HEK293 (cell line): ENCODE results near the gene OR4D1.

ENCODE experiments used
- KLF10 ChIP-seq: fragments of 450-650 bp; IDR thresholded peaks from 2 replicates; pipeline ENCODE4 v1.5.1; 2018; ENCODE audit warnings: missing biosample characterization, mild to moderate bottlenecking, missing genetic modification characterization
- PATZ1 ChIP-seq: fragments of 450-650 bp; formaldehyde crosslinking; IDR thresholded peaks from 2 replicates; pipeline ENCODE4 v1.5.1; 2016; ENCODE audit warnings: missing biosample characterization, missing genetic modification characterization
- PBX3 ChIP-seq: sonication (generic); formaldehyde crosslinking; IDR thresholded peaks from 2 replicates; pipeline ENCODE4 v1.8.1; 2022; ENCODE audit warnings: mild to moderate bottlenecking, moderate library complexity, missing genetic modification reagents
- PRDM10 ChIP-seq: fragments of 450-650 bp; formaldehyde crosslinking; IDR thresholded peaks from 2 replicates; pipeline ENCODE4 v1.5.1; 2016; ENCODE audit warnings: missing biosample characterization, missing genetic modification characterization
- ZBTB11 ChIP-seq: fragments of 450-650 bp; formaldehyde crosslinking; conservative IDR thresholded peaks from 2 replicates; pipeline ENCODE4 v1.5.1; 2016; ENCODE audit warnings: low read depth, missing biosample characterization, missing genetic modification characterization
- ZBTB26 ChIP-seq: fragments of 450-650 bp; formaldehyde crosslinking; optimal IDR thresholded peaks from 2 replicates; pipeline ENCODE3; 2016; ENCODE audit warnings: missing biosample characterization, mild to moderate bottlenecking, missing genetic modification characterization
- ZBTB44 ChIP-seq: fragments of 450-650 bp; IDR thresholded peaks from 2 replicates; pipeline ENCODE4 v1.5.1; 2018; ENCODE audit warnings: missing biosample characterization, mild to moderate bottlenecking, missing genetic modification characterization
- ZNF133 ChIP-seq: fragments of 450-650 bp; formaldehyde crosslinking; IDR thresholded peaks from 2 replicates; pipeline ENCODE4 v1.5.1; 2016; ENCODE audit warnings: missing biosample characterization, missing genetic modification characterization
- ZNF211 ChIP-seq: fragments of 450-650 bp; formaldehyde crosslinking; IDR thresholded peaks from 2 replicates; pipeline ENCODE4 v1.5.1; 2016; ENCODE audit warnings: low read depth, missing biosample characterization, missing genetic modification characterization
- ZNF280C ChIP-seq: fragments of 450-650 bp; formaldehyde crosslinking; IDR thresholded peaks from 2 replicates; pipeline ENCODE4 v1.5.1; 2016; ENCODE audit warnings: missing biosample characterization, missing genetic modification characterization
- ZNF350 ChIP-seq: fragments of 450-650 bp; formaldehyde crosslinking; IDR thresholded peaks from 2 replicates; pipeline ENCODE4 v1.5.0; 2017; ENCODE audit warnings: missing biosample characterization, mild to moderate bottlenecking, missing genetic modification characterization
- ZNF423 ChIP-seq: fragments of 450-650 bp; formaldehyde crosslinking; IDR thresholded peaks from 2 replicates; pipeline ENCODE4 v1.5.1; 2016; ENCODE audit warnings: missing biosample characterization, missing genetic modification characterization
- ZNF488 ChIP-seq: fragments of 450-650 bp; formaldehyde crosslinking; IDR thresholded peaks from 2 replicates; pipeline ENCODE4 v1.5.1; 2016; ENCODE audit warnings: missing biosample characterization, missing genetic modification characterization
- ZNF514 ChIP-seq: fragments of 450-650 bp; formaldehyde crosslinking; IDR thresholded peaks from 2 replicates; pipeline ENCODE4 v1.5.1; 2016; ENCODE audit warnings: missing biosample characterization, missing genetic modification characterization
- ZNF548 ChIP-seq: fragments of 450-650 bp; formaldehyde crosslinking; IDR thresholded peaks from 2 replicates; pipeline ENCODE4 v1.5.1; 2016; ENCODE audit warnings: missing biosample characterization, missing genetic modification characterization
- ZNF555 ChIP-seq: fragments of 450-650 bp; formaldehyde crosslinking; conservative IDR thresholded peaks from 2 replicates; pipeline ENCODE4 v1.5.1; 2017; ENCODE audit warnings: missing biosample characterization, mild to moderate bottlenecking, missing genetic modification characterization, inconsistent platforms
- ZNF560 ChIP-seq: fragments of 450-650 bp; formaldehyde crosslinking; IDR thresholded peaks from 2 replicates; pipeline ENCODE4 v1.5.1; 2017; ENCODE audit warnings: missing biosample characterization, missing genetic modification characterization, borderline replicate concordance
- ZNF600 ChIP-seq: fragments of 450-650 bp; formaldehyde crosslinking; IDR thresholded peaks from 2 replicates; pipeline ENCODE4 v1.5.1; 2016; ENCODE audit warnings: missing biosample characterization, missing genetic modification characterization
- ZNF776 ChIP-seq: fragments of 450-650 bp; formaldehyde crosslinking; IDR thresholded peaks from 2 replicates; pipeline ENCODE4 v1.5.0; 2017; ENCODE audit warnings: missing biosample characterization, missing genetic modification characterization, borderline replicate concordance
- ZNF792 ChIP-seq: fragments of 450-650 bp; formaldehyde crosslinking; IDR thresholded peaks from 2 replicates; pipeline ENCODE4 v1.5.1; 2016; ENCODE audit warnings: missing biosample characterization, missing genetic modification characterization
- ZXDB ChIP-seq: fragments of 450-650 bp; formaldehyde crosslinking; IDR thresholded peaks from 2 replicates; pipeline ENCODE4 v1.5.1; 2016; ENCODE audit warnings: missing biosample characterization, missing genetic modification characterization

Gene OR4D1

GRCh38 chr17:58156839-58157803, 8.9 kb downstream of the OR4D1 start (continued):
- TF ChIP-seq ZNF555 (no peak), PBX3 (no peak), ZNF514 (tag by site-specific recombination) (no peak), ZNF560 (no peak), ZNF133 (tag by site-specific recombination) (no peak), ZNF211 (tag by site-specific recombination) (no peak), KLF10 (tag by site-specific recombination) (no peak), PATZ1 (tag by site-specific recombination) (peak; percentile 51), ZNF423 (no peak), ZBTB44 (tag by site-specific recombination) (no peak), ZNF488 (tag by site-specific recombination) (no peak), ZNF280C (tag by site-specific recombination) (no peak), ZNF776 (tag by site-specific recombination) (no peak), ZXDB (tag by site-specific recombination) (peak; percentile 65), ZNF350 (tag by site-specific recombination) (no peak), ZNF792 (no peak), ZBTB26 (peak; percentile 75), ZNF600 (tag by site-specific recombination) (peak; percentile 84), PRDM10 (tag by site-specific recombination) (peak; percentile 77), ZBTB11 (tag by site-specific recombination) (no peak), ZNF548 (tag by site-specific recombination) (no peak)
